CD4-positive, alpha-beta T cell treated with Interferon alpha-2 for 1 hour (primary cell): ENCODE data around the gene CAMTA2.

Experiments used
- DNase-seq, 2 donors: peaks; one replicate each; pipeline ENCODE4 v3.0.0-alpha.2; 2020 to 2022

CAMTA2 gene

GRCh38 chr17:4946312-4946976, 41.0 kb downstream of the CAMTA2 start:
- DNase-seq: no peak

GRCh38 chr17:4945944-4946280, 41.6 kb downstream of the CAMTA2 start:
- DNase-seq: no peak

- DNase-seq: peak; percentile 73 to 76
Observed at GRCh38 chr17:4945176-4945943, 42.1 kb downstream of the CAMTA2 start.

- DNase-seq: no peak
Observed at GRCh38 chr17:4944554-4945175, 42.8 kb downstream of the CAMTA2 start.

GRCh38 chr17:4944163-4944553, 43.3 kb downstream of the CAMTA2 start:
- peak; percentile 45 to 73 for DNase-seq

GRCh38 chr17:4942760-4943508, 44.5 kb downstream of the CAMTA2 start:
- no peak for DNase-seq

- no peak for DNase-seq
Observed at GRCh38 chr17:4941319-4941610, 46.2 kb downstream of the CAMTA2 start.

- peak in 1 of 2 donors; percentile 47 for DNase-seq
Observed at GRCh38 chr17:4940555-4941318, 46.7 kb downstream of the CAMTA2 start.

- peak; percentile 99 for DNase-seq
Observed at GRCh38 chr17:4939796-4940554, 47.5 kb downstream of the CAMTA2 start, which contains the start of the genes RNF167 and SLC25A11. Gene RNF167 (plus strand): TSS chr17:4940268. CDS start chr17:4940910, 642 bp downstream. Gene SLC25A11 (minus strand): TSS chr17:4940046. CDS start chr17:4939910, 136 bp downstream.

GRCh38 chr17:4939546-4939795, 48.0 kb downstream of the CAMTA2 start:
- DNase-seq: no peak

- DNase-seq: no peak
Observed at GRCh38 chr17:4938688-4939545, 48.6 kb downstream of the CAMTA2 start.

- no peak for DNase-seq
Observed at GRCh38 chr17:4938069-4938491, 49.4 kb downstream of the CAMTA2 start.

- DNase-seq: no peak
Observed at GRCh38 chr17:4937553-4937952, 49.9 kb downstream of the CAMTA2 start.

- no peak for DNase-seq
Observed at GRCh38 chr17:4936436-4936835, 51.0 kb downstream of the CAMTA2 start.

GRCh38 chr17:4935650-4936049, 51.8 kb downstream of the CAMTA2 start:
- no peak for DNase-seq

GRCh38 chr17:4934173-4934979, 53.1 kb downstream of the CAMTA2 start:
- DNase-seq: peak; percentile 7 to 28

GRCh38 chr17:4933646-4934045, 53.8 kb downstream of the CAMTA2 start:
- DNase-seq: no peak

GRCh38 chr17:4932756-4933155, 54.7 kb downstream of the CAMTA2 start:
- no peak for DNase-seq

- DNase-seq: no peak
Observed at GRCh38 chr17:4931963-4932362, 55.5 kb downstream of the CAMTA2 start, which contains the start of gene GP1BA. Gene GP1BA (plus strand): TSS chr17:4932277. CDS start chr17:4932605, 328 bp downstream.

- DNase-seq: no peak
Observed at GRCh38 chr17:4928881-4929280, 58.6 kb downstream of the CAMTA2 start.
